GM19463 (cell line): ENCODE results near the gene TAS1R1.

ENCODE experiments used
- ATAC-seq: cut with Tn5 transposase; IDR thresholded peaks from one replicate; pipeline ENCODE4 v1.9.1; 2021; ENCODE audit warnings: mild to moderate bottlenecking, moderate library complexity; ENCODE audit not compliant: unreplicated experiment

TAS1R1 gene

DNA sequence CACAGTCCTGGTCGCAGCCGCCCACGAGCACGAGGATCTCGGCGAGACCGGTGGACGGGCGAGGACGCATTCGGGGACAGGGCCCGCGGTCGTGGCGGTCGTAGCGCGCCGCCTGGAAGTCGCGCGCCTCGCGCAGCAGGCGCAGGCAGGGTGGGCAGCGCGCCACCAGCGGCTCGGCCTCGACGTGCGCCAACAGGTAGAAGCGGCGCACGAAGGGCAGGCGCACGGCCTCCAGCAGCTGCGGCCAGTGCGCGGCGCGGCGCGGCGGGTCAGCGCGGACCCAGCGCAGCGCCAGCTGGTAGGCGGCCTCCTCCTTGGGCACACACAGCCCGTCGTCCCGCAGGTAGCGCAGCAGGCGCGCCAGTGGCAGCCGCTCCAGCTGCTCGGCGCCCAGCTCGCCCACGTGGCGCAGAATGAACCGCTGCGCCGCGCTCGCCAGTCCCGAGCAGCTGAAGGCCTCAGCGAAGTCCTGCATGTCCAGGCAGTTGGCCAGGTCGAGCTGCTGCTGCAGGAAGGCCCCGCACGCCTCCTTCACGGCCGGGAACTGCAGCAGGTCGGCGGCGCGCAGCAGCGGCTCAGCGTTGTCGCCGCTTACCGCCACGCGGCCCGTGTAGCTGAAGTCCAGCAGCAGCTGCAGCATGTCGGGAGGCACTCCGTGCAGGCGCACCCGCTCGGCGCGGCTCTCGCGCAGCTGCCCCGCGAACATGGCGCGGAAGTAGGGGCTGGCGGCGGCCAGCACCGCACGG lies 47.0 kb downstream of the TAS1R1 start:
- ATAC-seq: peak; percentile 23

DNA sequence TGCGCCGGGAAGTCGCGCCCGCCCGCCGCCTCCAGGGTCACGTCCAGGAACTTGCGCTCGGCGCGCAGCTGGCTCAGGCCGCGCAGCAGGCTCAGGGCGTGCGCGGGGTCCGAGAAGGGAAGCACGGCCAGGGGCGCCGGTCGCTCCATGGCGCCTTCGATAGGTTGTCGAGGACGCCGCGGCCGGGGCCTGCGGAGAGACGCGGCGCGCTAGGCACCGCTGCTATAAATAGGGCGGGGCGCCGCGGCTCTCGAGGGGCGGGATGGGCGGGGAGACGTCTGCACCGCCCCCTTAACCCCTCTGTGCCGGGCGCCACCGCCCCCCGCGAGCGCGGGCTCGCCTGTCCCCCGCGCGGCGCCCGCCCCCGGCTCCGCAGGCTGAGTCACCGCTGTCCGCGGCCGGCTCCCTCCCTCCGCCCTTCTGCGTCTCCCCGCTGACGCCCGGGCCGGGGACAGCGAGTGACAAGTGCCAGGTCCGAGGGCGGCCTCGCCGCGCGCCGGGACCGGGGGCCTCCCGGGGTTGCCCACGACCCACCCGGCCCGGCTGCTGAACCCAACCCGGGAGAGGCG lies 47.6 kb downstream of the TAS1R1 start, which contains the start of gene KLHL21:
Gene KLHL21, minus strand, starts transcription at position 201 of the 569 bp plus-strand sequence. Its CDS starts 52 bp downstream, at position 149.
- ATAC-seq: peak; percentile 65

DNA sequence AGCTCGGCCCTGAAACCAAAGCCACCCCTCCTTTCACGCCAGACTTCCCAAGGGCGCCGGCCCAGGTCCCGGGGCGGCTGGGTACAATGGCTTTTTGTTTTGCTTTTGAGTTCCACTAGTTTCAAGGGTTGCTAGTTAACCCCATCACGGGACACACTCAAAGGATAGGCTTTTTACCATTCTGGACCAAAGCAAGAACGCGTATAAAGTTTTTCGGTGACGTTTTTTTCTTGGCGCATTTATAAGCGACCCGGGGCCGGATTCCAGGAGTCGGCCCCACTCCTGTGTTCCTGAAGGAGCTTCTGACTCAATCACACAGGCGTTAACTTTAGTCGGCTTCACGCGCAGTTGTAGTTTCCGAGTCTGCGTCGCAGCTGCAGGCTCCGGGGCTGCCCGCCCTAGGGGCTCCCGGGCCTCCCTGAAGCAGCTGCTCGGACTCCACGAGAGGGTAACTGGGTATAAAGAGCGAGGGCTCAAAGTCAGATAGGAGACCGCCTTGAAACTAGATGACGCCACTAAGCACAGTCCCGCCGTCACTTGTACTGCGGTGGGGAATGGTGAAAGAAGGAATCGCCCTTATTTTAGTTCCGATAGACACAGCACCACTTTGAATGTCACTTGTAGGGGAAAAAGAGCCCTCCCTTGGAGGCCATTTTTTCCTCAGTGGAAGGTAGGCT lies 48.3 kb downstream of the TAS1R1 start:
- peak; percentile 23 for ATAC-seq

DNA sequence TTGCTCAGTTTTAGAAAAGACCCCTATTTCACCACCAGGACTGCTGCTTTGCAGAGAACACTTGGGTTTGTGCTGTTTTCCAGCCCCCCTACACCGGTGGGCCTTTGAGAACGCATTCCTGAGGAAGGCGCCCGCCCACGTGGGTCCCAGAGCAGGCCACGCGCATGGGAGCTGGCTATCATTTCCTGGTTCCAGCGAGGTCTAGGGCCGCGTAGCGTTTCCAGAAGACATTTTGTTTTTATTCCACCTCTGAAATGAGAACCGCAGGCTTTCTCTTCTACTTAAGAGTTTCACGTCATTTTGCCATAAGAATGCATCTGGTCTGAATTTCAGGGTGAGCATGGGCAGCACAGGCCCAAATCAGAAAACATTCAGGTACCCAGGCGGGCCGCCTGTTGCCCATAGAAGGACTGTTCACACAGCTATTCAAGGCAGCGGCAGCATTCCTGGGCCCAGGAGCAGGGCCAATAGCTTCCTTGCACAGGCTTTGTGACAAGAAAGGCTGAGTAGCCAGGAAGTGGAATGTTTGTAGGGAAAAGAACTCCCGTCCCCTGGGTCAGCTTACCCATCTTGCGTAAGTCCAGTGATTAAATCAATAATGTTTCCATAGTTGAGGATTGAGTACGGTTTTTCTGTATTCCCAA lies 48.9 kb downstream of the TAS1R1 start:
- ATAC-seq: no peak

DNA sequence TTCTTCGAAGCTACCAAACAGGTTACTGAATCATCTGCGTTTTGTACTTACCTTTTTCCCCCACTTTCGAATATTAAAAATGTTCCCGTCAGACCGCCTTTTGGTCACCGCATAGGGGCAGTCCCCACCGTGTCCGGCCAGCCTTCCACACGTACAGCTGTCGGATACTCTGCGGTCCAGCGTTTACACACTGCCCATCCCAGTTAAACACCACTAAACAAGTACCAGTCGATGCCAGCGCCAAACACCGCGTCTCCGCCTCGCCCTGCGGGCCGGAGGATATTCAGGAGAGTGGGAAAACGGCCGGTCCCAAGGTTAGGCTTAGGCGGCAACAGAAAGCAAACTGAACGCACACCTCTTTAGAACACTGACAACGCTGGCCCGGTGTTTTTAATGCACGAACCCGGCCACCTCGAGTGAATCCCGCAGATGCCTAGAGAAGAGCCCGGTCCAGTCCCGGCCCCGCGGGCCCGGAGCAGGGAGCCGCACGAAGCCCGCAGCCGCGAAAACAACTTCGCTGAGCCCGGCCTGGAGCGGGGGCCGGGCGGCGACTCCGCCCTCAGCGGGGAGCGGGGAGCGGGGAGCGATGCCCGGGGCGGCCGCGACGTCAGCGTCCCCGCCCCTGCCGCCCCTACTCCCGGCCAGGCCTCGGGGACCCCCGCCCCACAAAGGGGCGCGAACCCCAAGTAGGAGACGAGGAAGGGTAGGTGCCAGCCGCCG lies 57.7 kb downstream of the TAS1R1 start:
- peak; percentile 34 for ATAC-seq

DNA sequence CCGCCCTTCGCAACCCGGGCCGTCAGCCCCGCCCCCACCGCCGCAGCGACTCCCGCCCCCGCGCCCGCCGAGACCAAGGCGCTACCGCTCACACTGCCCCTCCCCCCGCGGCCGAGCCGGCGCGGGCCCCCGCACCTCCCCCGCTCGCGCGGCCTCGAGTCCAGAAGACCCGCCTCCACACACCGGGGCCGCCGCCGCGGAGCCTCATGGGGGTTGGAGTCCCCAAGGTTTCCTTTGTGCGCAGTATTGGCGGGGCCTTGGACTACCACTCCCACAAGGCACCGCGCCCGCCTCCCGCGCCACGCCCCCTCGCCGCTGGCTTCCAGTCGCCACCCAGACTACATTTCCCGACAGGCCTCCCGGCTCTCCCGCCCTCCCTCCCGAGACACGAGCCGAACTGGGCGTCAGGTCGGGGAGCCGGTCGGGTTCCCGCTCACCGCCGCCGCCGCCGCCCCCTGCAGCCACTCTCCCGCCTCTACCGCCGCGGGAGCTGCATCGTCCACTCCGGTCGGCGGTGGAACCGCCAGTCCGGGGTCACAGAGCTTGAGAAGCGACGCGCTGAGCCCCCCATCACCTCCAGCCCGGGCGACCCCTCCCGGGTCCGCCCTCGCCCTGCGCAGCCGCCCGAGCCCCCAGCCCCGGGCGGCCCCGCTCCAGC lies 58.4 kb downstream of the TAS1R1 start, which contains the start of gene PHF13:
Gene PHF13, plus strand, starts transcription at position 371 of the 658 bp plus-strand sequence. CDS start 336 bp downstream, outside the sequence.
- ATAC-seq: peak; percentile 92

DNA sequence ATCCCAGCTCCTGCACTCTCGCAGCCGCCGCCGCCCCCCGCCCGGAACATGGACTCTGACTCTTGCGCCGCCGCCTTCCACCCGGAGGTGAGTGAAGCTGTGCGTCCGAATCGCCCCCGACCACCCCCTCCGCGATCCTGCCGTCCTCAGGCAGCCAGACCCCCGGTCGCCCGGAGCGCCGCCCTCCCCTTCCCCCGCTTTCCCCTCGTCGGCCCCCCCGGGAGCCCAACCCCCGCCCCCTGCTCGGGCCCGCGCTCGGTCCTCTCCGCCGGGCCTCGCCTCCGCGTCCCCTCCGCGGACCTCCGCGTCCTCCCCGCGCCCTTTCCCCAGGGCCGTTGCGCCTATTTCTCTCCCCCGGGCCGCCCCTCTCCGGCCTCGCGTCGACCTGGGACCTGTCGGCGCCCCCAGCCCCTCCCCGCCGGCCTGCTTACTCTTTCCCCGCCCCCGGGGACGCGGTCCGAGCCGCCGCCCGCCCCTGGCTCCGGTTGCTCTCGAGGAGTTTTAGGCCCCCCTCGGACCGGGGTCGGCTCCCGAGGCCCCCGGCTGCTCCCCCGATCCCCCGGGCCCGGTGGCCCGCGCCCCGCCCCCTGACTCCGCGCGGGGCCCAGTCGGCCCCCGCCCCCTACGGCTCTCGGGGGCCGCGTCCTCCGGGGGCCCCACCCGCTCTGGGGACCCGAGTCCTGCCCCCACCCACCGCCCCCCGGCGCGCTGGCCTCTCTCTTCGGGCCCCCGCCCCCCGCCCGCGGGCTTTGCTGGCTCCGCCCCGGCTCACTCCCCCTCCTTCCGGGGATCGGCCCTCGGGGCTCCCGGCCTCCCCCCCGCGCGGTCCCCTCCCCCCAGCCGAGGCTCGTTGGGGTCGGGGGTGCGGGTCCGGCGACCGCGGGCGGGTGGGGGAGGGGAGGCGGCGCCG lies 59.2 kb downstream of the TAS1R1 start:
- ATAC-seq: no peak

DNA sequence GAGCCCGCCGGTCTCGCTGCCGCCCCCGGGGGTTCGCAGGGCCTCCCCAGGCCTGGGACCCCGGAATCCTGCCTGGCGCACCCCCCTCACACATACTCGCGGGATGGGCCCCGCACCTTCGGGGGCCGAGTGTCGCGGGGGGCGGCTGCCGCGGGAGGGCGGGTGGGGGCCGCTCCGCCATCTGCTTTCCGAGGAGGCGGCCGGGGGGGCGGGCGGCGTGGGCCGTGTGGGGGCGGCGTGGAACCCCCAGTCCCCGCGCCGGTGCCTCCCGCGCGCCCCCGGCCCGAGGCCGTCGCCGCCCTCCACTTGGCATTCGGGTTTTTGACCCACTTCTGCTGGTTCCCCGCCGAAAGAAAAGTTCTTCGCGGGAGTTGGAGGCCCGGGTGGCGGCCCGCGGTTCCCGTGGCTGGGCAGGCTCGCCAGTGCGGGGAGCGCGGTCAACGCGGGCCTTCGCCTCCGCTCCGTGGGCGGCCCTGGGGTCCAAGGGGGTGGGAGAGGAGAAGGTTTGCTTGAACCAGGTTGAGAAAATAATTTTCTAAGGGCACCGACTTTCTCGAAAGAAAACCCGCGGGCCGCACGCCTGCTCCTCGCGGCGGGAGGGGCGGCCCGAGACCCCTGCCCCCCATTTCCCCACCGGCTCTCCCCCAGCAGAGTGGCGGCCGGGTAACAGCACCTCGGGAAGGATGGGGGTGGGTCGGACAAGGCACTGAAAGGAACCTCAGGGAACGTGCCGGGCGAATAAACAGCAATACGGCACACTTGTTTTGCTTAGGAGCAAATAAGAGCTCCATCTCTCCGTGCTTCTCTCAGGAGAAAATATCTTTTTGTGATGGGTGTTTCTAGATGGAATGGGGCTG lies 60.0 kb downstream of the TAS1R1 start:
- ATAC-seq: no peak

DNA sequence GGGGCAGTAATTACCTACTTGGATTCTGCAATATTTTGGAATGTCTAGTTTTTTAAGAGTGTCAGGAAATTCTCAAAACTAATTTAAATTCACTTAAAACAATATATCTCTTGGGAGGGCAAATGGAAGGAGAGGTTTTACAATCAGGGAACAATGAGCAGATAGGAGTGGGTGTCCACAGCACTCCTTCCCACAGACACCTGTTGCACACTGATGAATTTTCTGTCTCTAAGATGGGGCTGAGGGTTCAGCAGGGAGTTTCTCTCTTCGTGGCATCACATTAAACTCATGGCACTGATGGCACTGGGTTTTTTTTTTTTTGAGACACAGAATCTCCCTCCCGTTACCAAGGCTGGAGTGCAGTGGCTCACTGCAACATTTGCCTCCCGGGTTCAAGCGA lies 63.9 kb downstream of the TAS1R1 start:
- no peak for ATAC-seq

DNA sequence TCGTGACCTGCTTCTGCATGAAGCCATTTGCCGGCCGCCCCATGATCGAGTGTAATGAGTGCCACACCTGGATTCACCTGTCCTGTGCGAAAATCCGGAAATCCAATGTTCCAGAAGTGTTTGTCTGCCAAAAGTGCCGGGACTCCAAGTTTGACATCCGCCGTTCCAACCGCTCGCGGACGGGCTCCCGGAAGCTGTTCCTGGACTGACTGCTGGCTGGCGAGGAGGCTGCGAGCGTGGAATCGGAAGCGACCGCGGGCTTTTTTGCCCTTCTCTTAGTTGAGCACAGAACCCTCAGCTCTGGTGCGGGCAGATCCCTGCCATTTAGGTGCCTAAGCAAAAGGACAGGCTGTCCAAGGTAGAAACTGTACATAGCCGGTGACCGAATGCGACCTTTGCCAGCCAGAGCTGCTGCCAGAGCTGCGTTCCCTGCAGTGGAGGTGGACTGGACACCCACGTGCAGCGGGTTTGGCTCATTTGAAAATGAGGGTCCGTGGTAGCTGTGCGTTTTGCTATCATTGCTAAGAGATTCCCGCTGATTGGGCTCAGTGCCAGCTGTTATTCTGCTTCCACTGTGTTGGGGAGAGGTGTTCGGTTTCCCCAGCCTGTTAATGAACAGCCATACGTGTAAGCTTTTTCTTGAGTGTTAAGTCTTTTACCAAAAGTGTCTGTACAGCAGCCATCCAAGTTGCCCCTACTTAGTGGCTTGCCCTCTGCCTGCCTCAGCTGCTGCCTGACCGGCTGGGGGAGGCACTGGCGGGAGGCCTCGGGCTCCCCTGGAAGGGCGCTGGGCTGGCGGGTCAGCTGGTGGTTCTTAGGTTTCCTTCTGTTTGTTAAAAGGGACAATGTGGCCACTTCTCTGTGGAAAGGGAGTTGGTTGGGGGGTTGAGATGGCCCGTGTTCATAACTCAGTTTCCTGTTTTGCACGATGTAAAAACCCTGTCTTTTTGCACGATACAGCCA lies 66.6 kb downstream of the TAS1R1 start:
- ATAC-seq: no peak

DNA sequence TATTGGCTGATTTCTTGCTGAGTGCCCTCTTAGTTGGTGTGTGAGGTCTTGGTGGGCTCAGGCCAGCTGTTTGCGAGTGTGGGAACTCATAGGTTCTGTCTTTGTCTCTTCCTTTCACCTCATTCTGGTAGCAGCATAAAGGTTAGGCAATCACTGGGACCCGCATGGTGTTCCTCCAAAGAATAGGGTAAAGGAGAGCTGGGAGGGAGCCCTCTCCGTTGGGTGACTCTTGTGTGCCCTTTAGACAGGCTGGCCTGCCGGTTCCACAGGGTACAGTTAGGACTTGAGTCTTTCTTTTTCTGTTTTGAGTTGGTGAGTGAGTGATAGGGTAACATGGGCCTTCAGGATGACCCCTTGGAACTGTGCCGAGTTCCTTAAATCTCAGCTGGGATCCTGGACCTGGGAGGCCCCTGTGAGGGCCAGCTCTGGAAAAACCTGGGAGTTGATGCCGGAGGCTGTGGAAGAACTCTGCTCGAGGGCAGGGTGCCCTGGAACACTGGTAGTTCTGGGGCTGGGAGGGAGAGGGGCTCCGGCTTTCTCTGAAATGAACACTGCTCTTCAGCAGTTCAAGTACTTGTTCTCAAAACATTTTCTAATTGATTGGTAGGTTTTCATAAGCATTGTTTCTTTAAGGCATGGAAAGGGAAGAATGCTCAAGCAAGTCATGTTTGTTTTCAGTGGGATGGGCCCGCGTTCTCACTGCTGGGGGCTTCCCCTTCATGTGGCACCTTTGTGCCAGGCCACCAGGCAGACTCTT lies 67.5 kb downstream of the TAS1R1 start:
- no peak for ATAC-seq

DNA sequence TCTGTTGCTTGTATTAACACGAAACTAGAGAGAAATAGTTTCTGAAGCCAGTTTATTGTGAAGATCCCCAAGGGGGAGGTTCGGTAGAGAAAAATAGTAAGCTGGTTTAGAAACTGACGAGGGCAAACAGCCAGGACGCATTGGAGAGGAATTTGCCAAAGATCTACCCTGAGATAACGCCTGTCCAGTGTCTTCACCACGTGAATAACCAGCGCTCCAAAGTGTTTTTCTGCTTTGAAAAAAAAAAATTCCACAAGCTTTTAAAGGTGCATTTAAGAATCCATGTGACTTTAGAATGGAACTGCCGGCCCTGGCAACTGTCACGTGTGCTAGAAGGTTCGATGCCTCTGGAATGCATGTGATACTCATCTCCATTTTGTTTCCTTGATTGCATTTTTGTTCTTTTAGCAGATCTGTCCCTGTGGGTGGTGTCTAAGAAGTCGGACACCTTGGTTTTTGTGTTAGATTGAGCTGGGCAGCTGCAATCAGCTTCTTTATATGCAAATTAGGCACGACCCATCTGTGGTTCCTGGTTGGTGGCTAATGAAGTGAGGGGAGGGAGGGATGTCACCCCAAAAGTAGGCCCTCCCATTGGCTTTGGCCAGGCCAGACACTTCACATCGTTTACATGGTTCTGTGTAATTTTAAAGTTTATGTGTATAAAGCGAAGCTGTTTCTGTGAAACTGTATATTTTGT lies 68.3 kb downstream of the TAS1R1 start:
- ATAC-seq: no peak

DNA sequence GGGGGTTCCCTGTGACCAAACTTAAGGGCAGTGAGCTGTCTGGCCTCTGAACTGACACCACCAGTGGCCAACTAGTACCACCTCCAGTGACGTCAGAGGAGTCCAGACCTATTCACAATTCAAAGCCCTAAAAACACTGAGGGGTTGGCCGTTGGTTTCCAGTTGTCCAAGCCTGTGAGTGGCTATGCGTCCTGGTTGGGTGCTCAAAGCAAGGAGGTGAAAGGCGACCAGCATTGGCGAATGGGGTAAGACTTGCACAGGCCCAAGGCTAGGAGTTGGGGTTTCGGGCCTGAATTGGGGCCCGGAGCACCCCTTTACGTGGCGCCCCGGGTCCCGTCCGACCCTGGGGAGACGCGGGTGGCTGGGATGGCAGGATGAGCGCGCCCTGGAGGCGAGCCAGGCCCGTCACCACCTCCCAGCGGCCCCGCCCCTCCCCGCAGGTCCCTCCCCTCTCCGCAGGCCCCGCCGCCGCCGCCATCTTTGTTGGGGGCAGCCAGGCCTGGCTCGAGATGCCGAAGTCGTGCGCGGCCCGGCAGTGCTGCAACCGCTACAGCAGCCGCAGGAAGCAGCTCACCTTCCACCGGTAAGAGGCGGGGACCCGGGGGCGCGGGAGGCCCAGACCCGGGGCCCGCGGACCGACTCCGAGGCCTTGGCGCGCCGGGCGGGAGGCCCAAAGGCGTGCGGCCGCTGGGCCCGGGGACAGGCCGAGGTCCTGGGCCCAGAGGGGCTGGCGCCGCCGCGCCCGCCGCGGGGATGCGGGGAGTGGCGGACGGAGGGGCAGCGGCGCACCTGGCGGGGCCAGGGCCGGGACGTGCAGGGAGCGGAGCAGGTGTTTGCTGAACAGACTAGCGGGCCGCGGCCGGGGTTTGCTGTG lies 69.8 kb downstream of the TAS1R1 start, which contains the start of gene THAP3:
Gene THAP3, plus strand, starts transcription at position 159 of the 874 bp plus-strand sequence. Its CDS starts 351 bp downstream, at position 510.
- peak; percentile 87 for ATAC-seq

DNA sequence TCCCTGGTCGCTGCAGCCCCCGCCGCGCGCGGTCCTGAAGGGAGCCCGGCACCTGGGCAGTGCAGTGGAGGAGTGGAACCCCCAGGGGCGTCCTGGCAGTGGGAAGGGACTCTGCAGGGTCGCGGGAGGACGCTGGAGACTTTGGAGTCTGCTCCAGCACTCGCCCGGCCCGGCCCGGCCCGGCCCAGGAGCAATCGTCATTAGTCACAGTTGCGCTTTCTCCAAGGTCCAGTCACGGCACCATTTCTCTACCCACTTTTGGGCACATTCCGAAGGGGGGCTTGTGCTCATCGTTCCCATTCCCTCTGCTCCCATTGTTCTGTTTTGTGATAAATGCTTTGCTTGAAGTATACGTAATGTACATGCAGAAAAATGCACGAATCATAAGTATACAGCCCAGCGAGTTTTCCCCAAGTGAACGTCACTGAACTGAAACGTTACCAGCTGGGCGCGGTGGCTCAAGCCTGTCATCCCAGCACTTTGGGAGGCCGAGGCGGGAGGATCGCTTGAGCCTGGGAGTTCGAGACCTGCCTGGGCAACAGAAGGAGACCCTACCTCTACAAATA lies 70.6 kb downstream of the TAS1R1 start:
- ATAC-seq: no peak
